HEK293 (cell line): ENCODE data around the gene PLAU.
A peak's percentile ranks its signal among the peaks of the same experiment; 100 is the strongest.

Experiments used
- CTCF ChIA-PET: fragments of 350-600 bp; formaldehyde crosslinking; extraction: SDS; loops from one replicate; lab custom pipeline; 2021; ENCODE audit warnings: antibody characterized with exemption; lab: Yijun Ruan, JAX
- POLR2A ChIA-PET: fragments of 300-600 bp; formaldehyde crosslinking; extraction: SDS; loops from one replicate; lab custom pipeline; 2020; ENCODE audit warnings: antibody characterized with exemption, inconsistent platforms; lab: Yijun Ruan, JAX
- H3K27ac ChIP-seq: fragments of 200-500 bp; sonication (Bioruptor generic); 2 replicates; pipeline ENCODE4 v1.5.1; 2014; ENCODE audit warnings: low read depth, low read length, control low read depth, inconsistent platforms; ENCODE audit errors: extremely low read depth
- H3K36me3 ChIP-seq, 2 experiments: fragments of 200-500 bp in 1 of 2; sonication (Bioruptor generic) in 1 of 2; 1 replicate in 1 of 2; 2 replicates in 1 of 2; pipeline ENCODE4 v1.5.1; 2014 to 2017; ENCODE audit warnings: inconsistent platforms in 2 of 2, low read length in 2 of 2; ENCODE audit not compliant: control insufficient read depth in 2 of 2, insufficient read depth in 1 of 2
- H3K4me1 ChIP-seq: fragments of 200-500 bp; sonication (Bioruptor generic); 2 replicates; pipeline ENCODE4 v1.5.1; 2014; ENCODE audit warnings: mild to moderate bottlenecking, low read length, inconsistent platforms; ENCODE audit not compliant: control insufficient read depth, insufficient read depth
- H3K4me3 ChIP-seq: 2 replicates; pipeline ENCODE4 v1.5.1; 2011; ENCODE audit warnings: low read depth, mild to moderate bottlenecking, control low read depth, low read length, moderate library complexity
- H3K9me3 ChIP-seq: fragments of 200-500 bp; sonication (Bioruptor generic); 2 replicates; pipeline ENCODE4 v1.5.1; 2014; ENCODE audit warnings: low read depth, low read length, inconsistent platforms; ENCODE audit not compliant: control insufficient read depth, insufficient read depth
- EGR2 ChIP-seq: fragments of 450-650 bp; formaldehyde crosslinking; IDR thresholded peaks from 2 replicates; pipeline ENCODE4 v1.5.1; 2016; ENCODE audit warnings: low read depth, missing biosample characterization, missing genetic modification characterization
- GLIS2 ChIP-seq: fragments of 450-650 bp; formaldehyde crosslinking; IDR thresholded peaks from 2 replicates; pipeline ENCODE4 v1.5.1; 2016; ENCODE audit warnings: missing biosample characterization, missing genetic modification characterization
- KLF1 ChIP-seq: fragments of 450-650 bp; formaldehyde crosslinking; IDR thresholded peaks from 2 replicates; pipeline ENCODE4 v1.5.1; 2016; ENCODE audit warnings: missing biosample characterization, missing genetic modification characterization
- KLF16 ChIP-seq: fragments of 450-650 bp; formaldehyde crosslinking; IDR thresholded peaks from 2 replicates; pipeline ENCODE4 v1.5.1; 2017; ENCODE audit warnings: missing biosample characterization, missing genetic modification characterization
- OSR2 ChIP-seq: fragments of 450-650 bp; formaldehyde crosslinking; IDR thresholded peaks from 2 replicates; pipeline ENCODE4 v1.5.1; 2016; ENCODE audit warnings: missing biosample characterization, missing genetic modification characterization
- PRDM10 ChIP-seq: fragments of 450-650 bp; formaldehyde crosslinking; IDR thresholded peaks from 2 replicates; pipeline ENCODE4 v1.5.1; 2016; ENCODE audit warnings: missing biosample characterization, missing genetic modification characterization
- SP7 ChIP-seq: fragments of 450-650 bp; formaldehyde crosslinking; IDR thresholded peaks from 2 replicates; pipeline ENCODE4 v1.5.1; 2016; ENCODE audit warnings: missing biosample characterization, missing genetic modification characterization
- TRIM28 ChIP-seq: IDR thresholded peaks from 2 replicates; pipeline ENCODE4 v1.6.1; 2011; ENCODE audit warnings: low read length, control low read depth, borderline replicate concordance
- ZBTB11 ChIP-seq: fragments of 450-650 bp; formaldehyde crosslinking; conservative IDR thresholded peaks from 2 replicates; pipeline ENCODE4 v1.5.1; 2016; ENCODE audit warnings: low read depth, missing biosample characterization, missing genetic modification characterization
- ZFHX2 ChIP-seq: fragments of 450-650 bp; formaldehyde crosslinking; conservative IDR thresholded peaks from 2 replicates; pipeline ENCODE4 v1.5.1; 2016; ENCODE audit warnings: missing biosample characterization, missing genetic modification characterization
- ZNF341 ChIP-seq: fragments of 450-650 bp; formaldehyde crosslinking; IDR thresholded peaks from 2 replicates; pipeline ENCODE4; 2016; ENCODE audit warnings: low read depth, missing biosample characterization, missing genetic modification characterization
- ZNF404 ChIP-seq: fragments of 450-650 bp; formaldehyde crosslinking; IDR thresholded peaks from 2 replicates; pipeline ENCODE4 v1.5.1; 2017; ENCODE audit warnings: missing biosample characterization, missing genetic modification characterization
- ZNF530 ChIP-seq: fragments of 450-650 bp; formaldehyde crosslinking; IDR thresholded peaks from 2 replicates; pipeline ENCODE4 v1.5.1; 2016; ENCODE audit warnings: low read depth, missing biosample characterization, missing genetic modification characterization
- ZNF549 ChIP-seq: fragments of 450-650 bp; IDR thresholded peaks from 2 replicates; pipeline ENCODE4 v1.5.1; 2018; ENCODE audit warnings: missing biosample characterization, missing genetic modification characterization, mild to moderate bottlenecking, inconsistent platforms, moderate library complexity
- ZNF701 ChIP-seq: fragments of 450-650 bp; formaldehyde crosslinking; IDR thresholded peaks from 2 replicates; pipeline ENCODE4 v1.5.1; 2016; ENCODE audit warnings: missing biosample characterization, missing genetic modification characterization
- ZNF76 ChIP-seq: fragments of 450-650 bp; formaldehyde crosslinking; IDR thresholded peaks from 2 replicates; pipeline ENCODE4; 2016; ENCODE audit warnings: low read depth, missing biosample characterization, missing genetic modification characterization, borderline replicate concordance
- ZXDB ChIP-seq: fragments of 450-650 bp; formaldehyde crosslinking; IDR thresholded peaks from 2 replicates; pipeline ENCODE4 v1.5.1; 2016; ENCODE audit warnings: missing biosample characterization, missing genetic modification characterization
- TF ChIP-seq, protein P1 (sequence below): fragments of 450-650 bp; formaldehyde crosslinking; IDR thresholded peaks from 2 replicates; pipeline ENCODE4 v1.5.1; 2016; ENCODE audit warnings: missing biosample characterization, missing genetic modification characterization

The PLAU gene

DNA sequence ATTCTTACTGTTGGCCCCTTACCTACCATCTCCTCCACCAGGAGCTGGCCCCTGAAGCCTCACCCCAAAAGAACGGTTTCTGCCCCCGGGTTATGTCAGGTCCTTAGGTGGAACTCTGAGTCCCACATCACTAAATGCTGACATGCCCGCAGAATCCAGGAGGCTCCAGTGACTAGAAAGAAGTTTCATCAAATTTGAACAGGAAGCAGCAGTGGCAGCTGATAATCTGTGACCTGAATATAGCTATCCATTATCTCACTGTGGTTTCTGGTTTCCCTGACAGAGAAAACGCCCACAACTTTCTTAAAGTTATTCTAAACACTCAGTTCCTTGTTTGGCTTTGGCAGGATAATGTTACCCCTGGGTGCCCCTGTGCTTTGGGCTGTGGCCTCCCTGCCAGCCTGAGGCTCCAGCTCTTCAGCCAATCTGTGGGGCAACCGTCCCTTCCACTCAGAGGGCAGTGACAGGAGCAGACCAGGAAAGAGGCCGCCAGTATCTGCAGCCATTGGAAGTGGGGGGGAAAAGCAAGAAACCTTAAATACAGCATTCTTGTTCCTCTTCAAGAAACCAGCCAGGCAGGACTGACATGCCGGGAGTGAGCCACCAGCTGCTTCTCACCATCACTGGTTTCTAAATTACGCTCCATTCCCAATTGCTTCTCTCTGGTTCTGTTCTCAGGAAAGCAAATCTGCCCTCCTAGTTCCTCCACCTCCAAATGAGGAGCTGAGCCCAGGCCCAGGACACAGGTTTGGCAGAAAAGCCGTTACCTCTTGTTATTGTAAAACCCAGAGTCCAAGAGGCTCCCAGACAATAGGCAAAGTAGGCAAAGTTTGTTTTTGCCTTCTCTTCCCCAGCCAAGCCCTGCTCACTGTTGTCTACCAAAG is 45.8 kb downstream of the PLAU start (continued):
- TF ChIP-seq PRDM10 (tag by site-specific recombination) (peak; percentile 66), KLF1 (tag by site-specific recombination) (peak; percentile 54), ZXDB (tag by site-specific recombination) (peak; percentile 98), OSR2 (tag by site-specific recombination) (peak; percentile 83), ZNF76 (tag by site-specific recombination) (no peak), GLIS2 (tag by site-specific recombination) (peak; percentile 48; the same call in 1 of the 2 replicates), SP7 (tag by site-specific recombination) (peak; percentile 44; the same call in 1 of the 2 replicates), TRIM28 (no peak), ZFHX2 (tag by site-specific recombination) (peak; percentile 44), ZNF530 (tag by site-specific recombination) (no peak)

DNA sequence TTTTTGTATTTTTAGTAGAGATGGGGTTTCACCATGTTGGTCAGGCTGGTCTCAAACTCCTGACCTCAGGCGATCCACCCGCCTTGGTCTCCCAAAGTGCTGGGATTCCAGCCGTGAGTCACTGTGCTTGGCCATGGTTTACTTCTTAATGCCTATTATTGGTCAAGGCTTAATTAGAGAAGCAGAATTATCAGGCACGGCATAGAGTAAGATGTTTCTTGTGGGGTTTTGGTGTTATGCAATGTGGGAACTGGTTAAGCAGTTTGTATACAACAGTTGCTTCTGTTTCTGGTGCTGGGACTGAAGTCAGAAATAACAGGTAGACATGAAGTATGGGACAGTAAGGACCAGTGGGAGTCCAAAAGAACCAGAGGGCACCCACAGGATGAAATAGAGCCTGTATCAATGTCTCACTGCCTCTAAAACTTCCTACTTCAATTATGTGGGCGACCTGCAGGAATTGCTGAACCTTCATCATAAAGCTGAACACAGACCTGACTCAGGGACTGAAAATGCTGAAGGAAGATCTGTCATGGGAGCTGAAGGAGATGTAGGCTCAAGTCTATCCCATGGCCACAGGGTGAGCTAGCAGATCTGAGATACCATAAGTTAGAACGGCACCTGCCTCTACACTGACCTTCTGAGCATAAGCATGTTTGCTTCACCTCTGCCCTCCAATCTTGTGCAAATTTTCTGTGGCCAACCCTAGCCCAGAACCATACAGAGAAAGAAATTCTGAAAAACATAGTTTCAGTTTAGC is 48.7 kb downstream of the PLAU start:
- H3K4me3 ChIP-seq = no peak overlapping the region
- ChIA-PET POLR2A (no interaction called here), CTCF (interaction anchor here (0.6 to 0.9 kb wide), 4 partner anchors 33 to 251 kb away, joined by 3 to 4 read pairs (median 3); no protein-coding TSS in a partner anchor)
- H3K27ac ChIP-seq = no peak overlapping the region
- H3K4me1 ChIP-seq = peaks cover 10% of the 10 kb centered on the region; the same call in 1 of the 2 replicates
- no peaks in the 10 kb centered on the region for H3K36me3 ChIP-seq
- TF ChIP-seq ZNF701 (tag by site-specific recombination) (no peak), ZFHX2 (tag by site-specific recombination) (peak; percentile 55), EGR2 (tag by site-specific recombination) (peak; percentile 80)
- H3K9me3 ChIP-seq = no peaks in the 10 kb centered on the region

DNA sequence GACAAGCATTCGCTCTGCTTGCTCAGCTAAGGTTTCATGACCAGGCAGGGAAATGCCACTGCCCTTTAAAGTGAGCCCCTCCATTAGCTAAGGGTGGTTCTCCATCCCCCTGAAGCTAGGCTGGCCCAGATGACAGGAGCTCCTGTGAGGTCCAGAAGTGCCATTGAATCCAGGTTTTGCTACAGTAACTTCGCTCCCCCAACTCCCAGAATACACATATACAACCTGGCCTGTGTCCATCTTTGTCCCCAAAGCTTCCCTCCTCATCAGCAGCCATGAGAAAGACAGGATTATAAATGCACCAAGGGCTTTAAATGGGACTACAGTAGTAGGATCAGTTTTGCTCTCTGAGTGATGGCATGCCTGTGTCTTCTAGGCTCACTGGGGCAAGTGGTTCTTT is 51.5 kb downstream of the PLAU start:
- no peaks in the 10 kb centered on the region for H3K36me3 ChIP-seq
- ChIA-PET POLR2A (no interaction called here), CTCF (interaction anchor here (0.6 to 1.8 kb wide), 4 partner anchors 22 to 83 kb away, joined by 3 to 6 read pairs (median 4); no protein-coding TSS in a partner anchor)
- no peak overlapping the region for H3K4me3 ChIP-seq
- H3K27ac ChIP-seq = no peak overlapping the region
- no peak for TF ChIP-seq KLF16 (tag by site-specific recombination)
- TF ChIP-seq ZNF341 (tag by site-specific recombination) = no peak
- TF ChIP-seq ZNF549 (tag by site-specific recombination) = no peak
- TF ChIP-seq, protein P1, sequence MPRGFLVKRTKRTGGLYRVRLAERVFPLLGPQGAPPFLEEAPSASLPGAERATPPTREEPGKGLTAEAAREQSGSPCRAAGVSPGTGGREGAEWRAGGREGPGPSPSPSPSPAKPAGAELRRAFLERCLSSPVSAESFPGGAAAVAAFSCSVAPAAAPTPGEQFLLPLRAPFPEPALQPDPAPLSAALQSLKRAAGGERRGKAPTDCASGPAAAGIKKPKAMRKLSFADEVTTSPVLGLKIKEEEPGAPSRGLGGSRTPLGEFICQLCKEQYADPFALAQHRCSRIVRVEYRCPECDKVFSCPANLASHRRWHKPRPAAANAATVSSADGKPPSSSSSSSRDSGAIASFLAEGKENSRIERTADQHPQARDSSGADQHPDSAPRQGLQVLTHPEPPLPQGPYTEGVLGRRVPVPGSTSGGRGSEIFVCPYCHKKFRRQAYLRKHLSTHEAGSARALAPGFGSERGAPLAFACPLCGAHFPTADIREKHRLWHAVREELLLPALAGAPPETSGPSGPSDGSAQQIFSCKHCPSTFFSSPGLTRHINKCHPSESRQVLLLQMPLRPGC (tag by site-specific recombination) = no peak
- TF ChIP-seq ZBTB11 (tag by site-specific recombination) = no peak
- no peak for TF ChIP-seq ZNF404 (tag by site-specific recombination)
- no peaks in the 10 kb centered on the region for H3K9me3 ChIP-seq
- peaks cover 10% of the 10 kb centered on the region for H3K4me1 ChIP-seq
